NCI-H460 (cell line): Measurements from ENCODE around the gene TMEM132A. TPM values are rescaled to one million over a fixed set of nuclear protein-coding genes. Genes with fewer than 3 reads are reported as not detected.
"Not testable (repeated sequence)": the region's sequence is repeated elsewhere in the genome, so short reads cannot be mapped to it uniquely, and the experiment has no call there.

Experiments
- DNase-seq: peaks from one replicate; pipeline ENCODE4 v3.0.0-alpha.2; 2016; ENCODE audit warnings: low read depth; ENCODE audit errors: extremely low read depth
- total RNA-seq: library from RNA; depleted of rRNA; stranded (reverse); fragments of >200 nt; shearing (Covaris generic); gene quantifications from 2 replicates; pipeline ENCODE4 v1.2.3, GENCODE V29; 2014

TMEM132A gene
- total RNA-seq, 1 experiment from 2014 or later, result 20.9 TPM

DNA sequence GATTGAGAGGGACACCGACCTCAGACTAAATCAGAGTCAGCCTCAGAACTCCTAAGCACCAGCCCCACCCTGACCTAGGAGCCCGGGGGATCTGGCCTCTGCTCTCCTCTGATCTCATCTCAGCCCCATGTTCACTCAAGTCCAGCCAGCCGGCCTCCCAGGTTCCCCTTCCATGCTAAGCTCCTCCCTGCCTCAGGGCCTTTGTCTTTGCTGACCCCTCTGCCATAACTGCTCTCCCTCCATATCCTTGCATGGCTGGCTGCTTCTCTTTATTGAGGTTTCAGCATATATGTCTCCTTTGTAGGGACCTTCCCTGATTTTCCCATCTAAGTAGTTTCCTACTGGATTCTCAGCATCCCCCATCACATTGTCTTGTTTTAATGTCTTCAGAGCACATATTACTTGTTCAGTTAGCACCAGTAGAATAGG, 28.5 kb downstream of the TMEM132A start:
- no peak for DNase-seq

DNA sequence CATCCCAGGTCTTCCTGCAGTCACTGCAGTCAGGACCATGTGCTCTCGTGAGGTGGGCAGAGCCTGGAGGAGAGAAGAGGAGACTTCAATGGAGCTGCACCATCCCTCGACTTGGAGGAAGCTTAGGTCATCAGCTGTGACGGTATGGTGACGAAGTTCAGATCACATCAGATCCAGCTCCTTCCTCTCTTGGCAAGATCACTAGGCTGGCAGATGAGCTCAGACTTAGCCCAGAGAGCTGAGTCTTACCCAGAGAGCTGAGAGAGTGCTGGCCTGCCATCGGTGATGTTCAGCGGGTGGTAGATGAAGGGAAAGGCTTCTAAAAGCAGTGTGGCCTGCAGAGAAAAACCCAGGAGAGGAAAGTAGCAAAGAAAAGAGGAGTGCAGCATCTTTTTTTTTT, 29.5 kb downstream of the TMEM132A start:
- no peak for DNase-seq

DNA sequence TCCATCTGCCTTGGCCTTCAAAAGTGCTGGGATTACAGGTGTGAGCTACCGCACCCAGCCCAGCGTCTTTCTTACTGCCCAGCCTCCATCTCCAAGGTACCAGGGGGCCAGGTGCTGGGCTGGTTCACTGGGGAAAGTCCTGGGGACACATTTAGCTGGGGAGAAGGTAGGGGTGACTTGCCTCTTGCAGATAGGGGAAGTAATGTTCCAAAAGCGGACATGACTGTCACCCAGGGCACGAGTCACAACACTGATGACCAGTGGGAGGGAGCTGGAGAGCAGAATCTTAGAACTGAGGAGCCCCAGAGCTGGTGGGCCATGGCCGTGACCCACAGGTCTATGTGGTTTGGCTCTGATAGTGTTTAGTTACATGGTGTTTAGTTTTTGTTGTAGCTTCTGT, 30.2 kb downstream of the TMEM132A start:
- no peak for DNase-seq

DNA sequence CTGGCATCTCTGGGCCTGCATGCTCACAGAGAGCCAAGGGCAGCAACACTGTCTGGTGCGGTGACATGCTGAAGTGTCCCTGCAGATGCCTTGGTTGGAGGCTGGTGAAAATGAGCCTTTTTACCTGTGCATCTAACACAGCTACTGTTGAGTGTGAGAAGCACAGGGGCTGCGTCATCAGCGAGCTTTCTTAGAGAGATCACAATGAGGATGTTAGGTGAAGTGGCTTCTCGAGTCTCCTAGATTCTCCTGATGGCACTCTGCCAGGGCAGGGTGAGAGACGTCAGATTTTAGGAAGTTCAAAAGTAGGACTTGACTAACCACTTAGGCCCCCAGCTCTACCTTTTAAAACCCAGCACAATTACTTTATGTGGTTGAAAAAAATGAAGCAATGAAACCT, 31.3 kb downstream of the TMEM132A start:
- DNase-seq, result no peak

DNA sequence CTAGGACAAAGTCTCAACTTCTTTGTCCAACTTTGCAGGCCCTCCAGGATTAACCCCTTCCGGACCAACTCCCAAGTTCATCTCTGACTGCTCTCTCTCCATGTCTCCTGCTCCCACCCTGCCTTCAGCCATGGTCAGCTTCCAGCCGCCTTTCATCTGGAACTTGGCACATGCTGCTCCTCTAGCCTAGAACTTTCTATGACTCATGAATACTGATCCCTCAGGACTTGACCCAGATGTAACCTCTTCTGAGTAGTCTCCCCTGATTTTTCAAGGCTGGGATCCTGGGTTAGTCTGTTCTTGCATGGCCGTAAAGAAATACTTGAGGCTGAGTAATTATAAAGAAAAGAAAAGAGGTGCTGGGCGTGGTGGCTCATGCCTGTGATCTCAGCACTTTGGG, 32.9 kb downstream of the TMEM132A start:
- DNase-seq, result no peak

DNA sequence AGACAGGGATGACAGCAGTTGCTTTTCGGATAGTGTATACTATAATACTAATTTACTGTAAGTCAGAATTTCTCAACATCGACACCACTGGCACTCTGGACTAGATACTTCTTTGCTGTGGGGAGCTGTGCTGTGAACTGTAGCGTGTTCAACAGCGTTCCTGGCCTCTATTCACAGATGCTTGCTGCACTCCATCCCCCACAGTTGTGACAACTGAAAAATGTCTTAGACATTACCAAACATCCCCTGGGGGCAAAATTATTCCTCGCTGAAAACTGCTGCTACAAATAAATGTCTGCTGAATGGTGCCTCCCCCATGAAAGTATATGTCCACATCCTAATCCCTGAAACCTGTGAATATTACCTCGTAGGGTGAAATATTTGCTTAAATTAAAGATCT, 35.2 kb downstream of the TMEM132A start:
- no peak for DNase-seq

DNA sequence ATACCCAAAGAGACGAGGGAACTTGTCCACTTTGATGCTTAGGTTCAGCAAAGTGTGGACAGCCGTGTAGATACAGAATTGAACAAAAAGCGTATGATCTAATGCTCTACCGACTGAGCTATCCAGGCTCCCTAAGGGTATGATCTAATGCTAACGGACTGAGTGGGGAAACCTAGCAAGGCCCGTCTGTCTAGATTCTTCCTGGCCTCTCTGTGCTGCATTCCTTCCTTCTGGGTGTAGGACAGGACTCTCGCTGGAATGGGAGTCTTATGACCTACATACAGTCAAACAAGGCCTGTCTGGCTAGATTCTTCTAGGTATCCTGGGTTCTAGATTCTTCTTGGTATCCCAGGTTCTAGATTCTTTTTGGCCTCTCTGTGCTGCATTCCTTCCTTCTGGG, 36.1 kb downstream of the TMEM132A start:
- DNase-seq, result no peak

DNA sequence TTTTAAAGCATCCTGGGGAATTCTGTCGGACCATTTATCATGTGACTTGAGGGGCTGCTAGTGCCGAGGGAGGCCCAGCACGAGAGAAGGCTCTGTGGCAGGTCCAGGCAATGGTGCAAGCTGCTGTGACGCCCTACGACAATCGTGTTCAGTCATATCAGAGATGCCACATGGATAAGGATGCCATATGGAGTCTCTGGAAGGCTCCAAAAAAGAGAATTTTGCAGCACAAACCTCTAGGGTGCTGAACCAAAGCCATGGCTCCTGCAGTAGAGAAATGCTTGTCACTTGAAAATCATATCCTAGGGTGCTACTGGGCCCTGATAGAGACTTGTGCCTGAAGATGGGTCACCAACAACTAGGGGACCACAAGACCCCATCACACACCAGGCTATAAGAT, 40.5 kb downstream of the TMEM132A start:
- DNase-seq, result no peak

DNA sequence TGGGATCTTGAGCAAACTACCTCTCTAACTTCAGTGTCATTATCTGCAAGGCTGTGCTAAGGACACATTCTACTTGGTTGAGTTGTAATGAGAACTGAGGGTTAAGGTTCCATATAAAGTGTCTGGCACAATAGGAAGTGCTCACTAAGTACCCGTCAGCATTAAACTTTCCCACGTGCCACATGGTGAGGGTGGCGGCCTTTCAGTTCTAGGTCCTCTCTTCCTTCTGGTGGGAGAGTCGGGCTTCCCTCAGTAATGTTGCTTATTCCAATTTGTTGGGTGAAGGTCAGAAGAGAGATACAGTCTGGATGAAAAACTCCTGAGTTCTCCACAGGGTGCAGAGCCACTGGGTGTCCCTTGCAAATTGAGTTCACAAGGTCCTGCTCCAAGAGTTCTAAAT, 42.6 kb downstream of the TMEM132A start:
- DNase-seq, result no peak

DNA sequence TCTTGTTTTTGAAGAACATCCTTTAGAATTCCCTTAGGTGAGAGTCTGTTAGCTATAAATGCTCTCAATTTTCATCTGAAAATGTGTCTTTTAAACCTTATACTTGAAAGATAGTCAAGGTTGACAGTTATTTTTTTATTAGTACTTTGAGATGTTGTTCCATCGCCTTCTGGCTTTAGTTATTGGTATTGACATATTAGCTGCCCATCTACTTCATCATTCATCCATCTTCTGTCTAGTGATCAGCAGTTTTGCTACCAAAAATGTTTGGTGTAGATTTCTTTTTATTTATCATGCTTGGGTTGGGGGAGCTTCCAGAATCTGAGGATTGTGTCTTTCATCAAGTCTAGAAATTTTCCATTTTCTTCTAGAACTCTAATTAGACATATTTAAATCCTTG, 44.0 kb downstream of the TMEM132A start:
- no peak for DNase-seq

DNA sequence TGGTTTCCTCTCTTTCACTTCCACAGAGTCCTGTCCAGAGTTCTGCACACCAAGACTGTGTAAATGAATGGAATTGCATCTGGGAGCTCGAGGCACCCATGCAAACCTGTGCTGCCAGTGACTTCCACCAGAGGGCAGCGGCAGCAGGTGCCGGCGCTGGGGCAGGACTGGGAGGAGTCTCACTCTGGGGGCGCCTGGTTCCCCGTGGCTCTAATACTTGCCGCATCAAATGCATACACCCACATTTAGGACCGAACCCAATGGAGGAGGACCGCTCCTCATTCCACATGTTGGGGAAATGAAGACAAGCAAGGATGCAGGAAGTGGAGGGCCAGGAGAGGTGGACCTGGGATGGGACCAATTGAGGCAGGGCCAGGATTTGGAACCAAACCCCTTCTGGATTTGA, 46.1 kb downstream of the TMEM132A start:
- peak; percentile 13 for DNase-seq

DNA sequence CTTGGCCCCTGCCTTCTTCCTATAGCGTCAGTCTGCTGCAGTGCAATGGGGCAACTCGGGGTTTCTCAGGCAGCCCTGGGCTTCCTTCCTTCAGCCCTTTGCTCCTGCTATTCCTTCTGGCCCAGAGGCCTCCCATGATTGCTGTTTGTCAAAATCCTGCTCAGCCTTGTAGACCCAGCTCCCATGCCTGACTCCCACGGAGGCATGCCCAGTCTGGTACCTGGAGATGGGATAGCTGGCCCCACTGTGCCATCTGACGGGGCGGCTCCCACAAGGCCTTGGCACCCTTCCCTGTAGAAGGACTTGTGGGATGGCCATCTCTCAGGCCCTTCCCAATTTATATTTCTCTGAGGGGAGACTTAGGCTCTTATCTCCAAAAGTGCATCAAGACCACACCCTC, 46.6 kb downstream of the TMEM132A start:
- no peak for DNase-seq

DNA sequence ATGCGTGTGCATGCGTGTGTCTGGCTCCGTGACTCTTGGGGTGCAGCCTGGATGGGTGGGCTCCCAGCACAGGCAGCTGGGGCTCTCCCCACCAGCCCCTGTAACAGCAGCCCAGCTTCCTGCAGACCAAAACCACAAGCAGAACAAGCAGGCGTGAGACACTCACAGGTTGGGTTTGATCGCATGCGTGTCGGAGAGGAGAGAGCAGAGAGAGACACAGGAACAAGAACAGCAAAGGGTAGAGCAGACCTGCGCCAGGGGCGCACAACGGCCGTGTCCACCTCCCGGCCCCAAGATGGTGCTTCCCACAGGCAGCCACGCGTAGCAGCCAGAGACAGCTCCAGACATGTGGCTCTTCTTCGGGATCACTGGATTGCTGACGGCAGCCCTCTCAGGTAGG, 47.3 kb downstream of the TMEM132A start, which contains the start of gene CD6:
Gene CD6, plus strand, starts transcription at position 161 of the 400 bp plus-strand sequence. Its CDS starts 186 bp downstream, at position 347.
- DNase-seq, result no peak

DNA sequence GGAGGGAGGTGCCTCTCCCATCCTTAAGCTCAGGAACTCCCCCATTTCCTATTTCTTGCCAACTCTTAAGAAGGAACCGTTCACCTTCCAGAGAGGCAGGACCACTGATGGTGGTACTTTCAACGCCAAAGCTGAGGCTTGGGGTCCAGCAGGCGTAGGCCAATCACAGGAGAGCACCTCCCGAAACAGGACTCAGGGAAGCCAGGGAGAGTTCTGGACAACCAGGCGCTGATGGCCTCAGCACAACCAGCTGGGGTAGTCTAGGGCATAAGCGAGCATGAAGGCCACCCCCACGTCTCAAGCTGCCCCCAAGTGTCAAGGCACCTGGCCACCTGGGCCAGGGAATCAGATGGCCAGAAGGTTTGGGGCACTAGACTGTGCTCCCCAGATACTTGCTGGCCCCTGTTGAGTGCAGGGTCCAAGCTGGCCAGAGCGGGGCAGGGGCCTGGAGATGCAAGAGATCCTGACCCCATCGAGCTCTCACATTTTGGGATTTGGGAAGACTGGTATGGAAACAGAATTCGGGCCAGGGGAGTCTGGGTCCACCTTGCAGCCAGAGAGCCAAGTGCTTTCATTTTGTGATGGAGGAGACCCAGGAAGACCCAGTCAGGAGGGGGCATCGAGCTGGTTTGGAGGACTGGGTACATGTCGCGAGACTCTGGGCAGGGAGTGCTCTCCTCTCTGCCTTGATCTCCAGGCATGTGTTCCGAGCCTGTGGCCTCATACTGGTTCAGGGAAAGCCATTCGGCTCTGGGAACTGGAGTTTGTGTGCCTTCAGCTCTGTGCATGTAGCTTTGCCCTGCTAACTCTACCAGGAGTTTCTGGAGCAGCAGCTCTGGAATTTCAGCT, 48.1 kb downstream of the TMEM132A start:
- no peak for DNase-seq

DNA sequence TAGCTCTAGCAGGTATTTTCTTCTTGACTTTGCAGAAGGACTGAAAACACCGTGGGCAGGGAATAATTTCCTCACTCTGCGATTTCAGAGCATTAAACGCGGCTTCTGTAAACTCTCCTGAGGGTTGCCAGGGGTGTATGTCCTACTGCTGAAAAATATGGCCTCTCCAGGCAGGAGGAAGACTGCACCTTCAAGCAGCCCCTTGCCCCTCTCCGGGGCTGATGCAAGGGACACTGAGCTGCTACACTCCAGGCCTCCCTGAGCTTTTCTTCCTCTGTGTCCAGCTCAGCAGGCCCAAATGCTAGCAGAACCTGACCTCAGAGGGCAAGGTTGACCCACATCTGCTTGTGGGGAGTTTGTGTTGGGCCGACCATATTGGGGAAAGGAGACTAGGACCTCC, 49.4 kb downstream of the TMEM132A start:
- DNase-seq, result no peak

DNA sequence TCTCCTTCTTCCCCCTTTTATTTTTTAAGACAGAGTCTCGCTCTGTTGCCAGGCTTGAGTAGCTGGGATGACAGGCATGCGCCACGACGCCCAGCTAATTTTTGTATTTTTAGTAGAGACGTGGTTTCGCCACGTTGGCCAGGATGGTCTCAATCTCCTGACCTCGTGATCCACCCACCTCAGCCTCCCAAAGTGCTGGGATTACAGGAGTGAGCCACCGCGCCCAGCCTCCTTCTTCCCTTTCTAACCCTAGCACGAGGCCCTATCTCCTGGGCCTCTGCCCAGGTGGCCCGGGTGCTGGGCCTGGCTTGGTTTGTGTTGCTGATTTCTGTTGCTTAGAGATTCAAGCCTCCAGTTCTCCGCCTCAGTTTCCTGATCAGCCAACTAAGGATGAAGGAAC, 50.1 kb downstream of the TMEM132A start:
- DNase-seq, result not testable (repeated sequence)

DNA sequence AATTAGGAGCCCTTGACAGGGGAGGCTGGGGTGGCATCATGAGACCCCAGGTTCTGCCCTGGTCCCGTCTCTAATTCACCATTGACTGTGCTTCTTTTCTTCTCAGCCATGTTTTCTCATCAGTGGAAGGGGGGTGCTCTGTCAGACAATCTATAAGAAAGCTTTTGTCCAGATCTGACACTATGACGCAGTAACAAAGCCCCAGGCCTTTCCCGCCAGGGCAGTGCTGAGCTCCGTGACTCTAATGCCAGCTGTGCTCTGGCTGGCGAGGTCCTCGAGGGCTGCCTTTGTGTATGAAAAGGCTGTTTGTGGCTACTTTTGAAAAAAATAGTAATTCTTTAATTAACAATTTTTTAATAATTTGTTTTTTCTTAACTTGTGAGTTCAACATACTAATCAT, 50.5 kb downstream of the TMEM132A start:
- no peak for DNase-seq

DNA sequence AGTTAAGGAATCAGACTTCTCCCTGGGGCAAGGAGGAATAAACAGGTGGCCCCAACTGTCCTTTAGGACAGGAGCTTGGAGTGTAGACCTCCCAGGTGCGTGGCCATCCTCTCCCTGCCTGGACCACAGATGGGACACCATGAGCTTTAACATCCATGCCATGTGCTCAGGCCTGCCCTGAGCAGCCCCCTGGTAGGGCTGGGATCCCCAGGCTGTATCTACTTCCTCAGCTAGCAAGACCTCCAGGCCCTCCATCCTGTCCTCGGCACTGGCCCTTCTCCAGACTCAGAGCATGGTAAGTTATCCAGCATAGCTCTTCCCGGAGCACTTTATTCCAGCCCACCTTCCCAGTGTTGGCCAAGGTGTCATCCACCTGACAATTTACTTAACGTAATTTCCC, 53.0 kb downstream of the TMEM132A start:
- no peak for DNase-seq

DNA sequence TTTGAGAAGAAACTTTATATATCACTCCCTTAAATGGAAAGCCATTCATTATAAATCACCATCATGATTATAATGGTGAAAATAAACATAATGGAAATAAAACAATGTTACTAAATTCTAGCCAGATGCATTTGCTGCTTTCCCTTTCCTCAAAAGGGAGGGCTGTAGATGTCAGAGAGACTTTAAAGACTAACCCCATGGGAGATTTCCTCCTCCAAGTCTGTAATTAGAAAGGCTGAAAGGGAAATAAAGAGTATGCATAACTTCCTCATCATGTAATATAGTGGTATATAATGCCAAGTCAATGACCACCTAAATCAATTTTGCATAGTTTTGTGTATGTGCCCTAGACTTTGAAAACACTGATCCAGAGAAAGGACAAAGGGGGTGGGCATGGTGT, 53.6 kb downstream of the TMEM132A start:
- no peak for DNase-seq

DNA sequence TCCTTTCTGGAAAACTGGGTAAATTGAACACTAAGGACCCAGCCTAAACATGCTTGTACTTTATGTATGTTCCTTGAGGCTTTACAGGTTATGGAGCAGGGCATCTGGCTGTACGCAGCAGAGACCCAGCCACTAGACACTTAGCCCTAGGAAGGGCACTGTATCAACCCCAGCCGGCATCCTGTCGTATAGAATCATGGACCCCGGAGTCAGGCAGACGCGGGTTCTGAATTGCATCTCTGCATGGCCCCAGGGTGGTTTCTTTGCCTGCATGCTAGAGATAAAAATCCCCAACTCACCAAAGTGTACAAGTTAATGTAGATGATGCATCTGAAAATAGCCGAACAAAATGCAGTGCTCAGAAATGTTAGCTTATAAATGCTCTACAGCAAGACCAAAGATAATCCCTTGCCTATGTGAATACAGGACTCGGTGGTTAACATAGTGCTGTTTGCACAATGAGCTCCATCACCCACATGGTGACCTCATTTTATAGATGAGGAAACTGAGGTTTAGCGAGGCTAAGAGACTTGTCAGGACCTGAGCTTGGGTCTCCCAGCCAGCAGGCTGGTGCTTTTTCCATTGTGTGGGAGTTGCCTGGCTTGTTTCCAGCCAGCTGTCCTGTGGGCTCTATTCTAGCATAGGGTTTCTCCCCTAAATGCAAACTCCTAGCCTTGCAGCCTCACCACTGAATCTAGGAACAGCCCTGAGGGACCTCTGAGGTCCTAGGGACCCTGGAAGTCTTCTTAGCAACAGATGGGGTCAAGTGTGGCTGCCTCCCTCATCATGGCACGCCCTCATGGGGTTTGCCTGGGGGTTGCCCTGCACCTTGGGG, 54.5 kb downstream of the TMEM132A start:
- DNase-seq, result no peak

DNA sequence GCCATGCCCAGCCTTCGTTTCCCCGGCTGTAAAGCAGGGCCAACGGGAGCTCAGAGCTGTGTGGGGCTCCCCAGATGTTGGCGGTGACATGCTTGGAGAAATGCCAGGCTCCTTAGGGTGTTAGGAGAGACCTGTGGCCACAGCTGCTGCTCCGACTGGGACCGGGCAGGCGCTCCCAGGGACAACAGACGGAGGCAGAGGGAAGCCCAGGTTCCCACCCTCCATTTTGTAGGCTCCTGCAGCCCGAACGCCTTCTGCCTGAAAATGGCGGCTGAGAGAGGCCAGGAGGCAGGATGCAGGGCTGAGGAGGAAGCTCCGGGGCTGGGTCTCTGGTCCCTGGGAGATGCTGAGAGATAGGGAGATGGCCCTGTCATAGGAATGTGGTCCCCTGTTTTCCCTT, 57.3 kb downstream of the TMEM132A start:
- DNase-seq, result no peak

DNA sequence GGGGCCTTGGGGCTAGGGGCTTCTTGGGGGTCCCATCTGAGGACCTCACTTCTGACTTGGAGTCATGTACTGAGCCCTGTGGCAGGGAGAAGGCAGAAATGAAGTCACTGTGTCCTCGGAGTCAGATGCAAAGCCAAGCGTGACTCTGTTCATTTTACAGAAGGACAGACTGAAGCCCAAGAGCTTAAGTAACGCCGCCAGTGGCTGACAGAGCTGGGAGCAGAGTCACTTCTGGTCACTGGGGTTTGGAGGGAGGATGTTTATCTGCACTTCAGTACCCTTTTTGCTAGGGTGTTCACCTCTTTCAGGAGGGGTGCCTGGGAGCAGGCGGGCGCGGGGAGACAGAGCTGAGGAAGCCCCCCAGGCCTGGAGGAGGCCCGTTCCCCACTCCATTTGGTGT, 57.9 kb downstream of the TMEM132A start:
- DNase-seq, result no peak
